ENCODE measurements around the gene DOCK4. TPM values are rescaled to one million over a fixed set of nuclear protein-coding genes. Genes with fewer than 3 reads are reported as not detected.

Gene DOCK4
- polyA plus RNA-seq, 2 of the 4 experiments (the other 2 are of a cell fraction) = 13.7 to 15.7 TPM

GRCh38 chr7:112121318-112121717, 84.9 kb downstream of the DOCK4 start:
- no peak for ATAC-seq
- CTCF ChIA-PET = no interaction called here
- WGBS (ENCODE audit: missing lambda C conversion rate) = 72% methylated on average over 3 of the region's 3 CpGs

GRCh38 chr7:112120696-112121217, 85.4 kb downstream of the DOCK4 start:
- TF ChIP-seq NPAS2 (CRISPR knock-in tag; IDR thresholded peaks at IDR 0.05; ENCODE audit: borderline replicate concordance) (no peak), KDM5A (IDR thresholded peaks at IDR 0.05) (no peak), RFX5 (IDR thresholded peaks at IDR 0.05) (no peak), GATA3 (IDR thresholded peaks at IDR 0.05; ENCODE audit: borderline replicate concordance) (no peak), SREBF2 (IDR thresholded peaks at IDR 0.05) (no peak), HOXA7 (CRISPR knock-in tag; IDR thresholded peaks at IDR 0.05) (no peak), MAZ (IDR thresholded peaks at IDR 0.05; ENCODE audit: borderline replicate concordance, low read depth, low read length) (no peak), TFCP2L1 (CRISPR knock-in tag; IDR thresholded peaks at IDR 0.05) (no peak), RARB (CRISPR knock-in tag; IDR thresholded peaks at IDR 0.05) (no peak), NR3C1 (IDR thresholded peaks at IDR 0.05) (no peak), BHLHE40 (IDR thresholded peaks at IDR 0.05; ENCODE audit: low read depth, low read length) (no peak), MAFK (IDR thresholded peaks at IDR 0.05; ENCODE audit: partially characterized antibody) (no peak), JUNB (IDR thresholded peaks at IDR 0.05) (no peak), NFE2L2 (conservative IDR thresholded peaks at IDR 0.05; ENCODE audit: low read length) (no peak)
- TF ChIP-seq, protein P1, sequence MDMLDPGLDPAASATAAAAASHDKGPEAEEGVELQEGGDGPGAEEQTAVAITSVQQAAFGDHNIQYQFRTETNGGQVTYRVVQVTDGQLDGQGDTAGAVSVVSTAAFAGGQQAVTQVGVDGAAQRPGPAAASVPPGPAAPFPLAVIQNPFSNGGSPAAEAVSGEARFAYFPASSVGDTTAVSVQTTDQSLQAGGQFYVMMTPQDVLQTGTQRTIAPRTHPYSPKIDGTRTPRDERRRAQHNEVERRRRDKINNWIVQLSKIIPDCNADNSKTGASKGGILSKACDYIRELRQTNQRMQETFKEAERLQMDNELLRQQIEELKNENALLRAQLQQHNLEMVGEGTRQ (IDR thresholded peaks at IDR 0.05) = no peak
- TF ChIP-seq, protein P2, sequence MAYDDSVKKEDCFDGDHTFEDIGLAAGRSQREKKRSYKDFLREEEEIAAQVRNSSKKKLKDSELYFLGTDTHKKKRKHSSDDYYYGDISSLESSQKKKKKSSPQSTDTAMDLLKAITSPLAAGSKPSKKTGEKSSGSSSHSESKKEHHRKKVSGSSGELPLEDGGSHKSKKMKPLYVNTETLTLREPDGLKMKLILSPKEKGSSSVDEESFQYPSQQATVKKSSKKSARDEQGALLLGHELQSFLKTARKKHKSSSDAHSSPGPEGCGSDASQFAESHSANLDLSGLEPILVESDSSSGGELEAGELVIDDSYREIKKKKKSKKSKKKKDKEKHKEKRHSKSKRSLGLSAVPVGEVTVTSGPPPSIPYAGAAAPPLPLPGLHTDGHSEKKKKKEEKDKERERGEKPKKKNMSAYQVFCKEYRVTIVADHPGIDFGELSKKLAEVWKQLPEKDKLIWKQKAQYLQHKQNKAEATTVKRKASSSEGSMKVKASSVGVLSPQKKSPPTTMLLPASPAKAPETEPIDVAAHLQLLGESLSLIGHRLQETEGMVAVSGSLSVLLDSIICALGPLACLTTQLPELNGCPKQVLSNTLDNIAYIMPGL (CRISPR knock-in tag; IDR thresholded peaks at IDR 0.05; ENCODE audit: borderline replicate concordance) = no peak
- TF ChIP-seq, protein P3, sequence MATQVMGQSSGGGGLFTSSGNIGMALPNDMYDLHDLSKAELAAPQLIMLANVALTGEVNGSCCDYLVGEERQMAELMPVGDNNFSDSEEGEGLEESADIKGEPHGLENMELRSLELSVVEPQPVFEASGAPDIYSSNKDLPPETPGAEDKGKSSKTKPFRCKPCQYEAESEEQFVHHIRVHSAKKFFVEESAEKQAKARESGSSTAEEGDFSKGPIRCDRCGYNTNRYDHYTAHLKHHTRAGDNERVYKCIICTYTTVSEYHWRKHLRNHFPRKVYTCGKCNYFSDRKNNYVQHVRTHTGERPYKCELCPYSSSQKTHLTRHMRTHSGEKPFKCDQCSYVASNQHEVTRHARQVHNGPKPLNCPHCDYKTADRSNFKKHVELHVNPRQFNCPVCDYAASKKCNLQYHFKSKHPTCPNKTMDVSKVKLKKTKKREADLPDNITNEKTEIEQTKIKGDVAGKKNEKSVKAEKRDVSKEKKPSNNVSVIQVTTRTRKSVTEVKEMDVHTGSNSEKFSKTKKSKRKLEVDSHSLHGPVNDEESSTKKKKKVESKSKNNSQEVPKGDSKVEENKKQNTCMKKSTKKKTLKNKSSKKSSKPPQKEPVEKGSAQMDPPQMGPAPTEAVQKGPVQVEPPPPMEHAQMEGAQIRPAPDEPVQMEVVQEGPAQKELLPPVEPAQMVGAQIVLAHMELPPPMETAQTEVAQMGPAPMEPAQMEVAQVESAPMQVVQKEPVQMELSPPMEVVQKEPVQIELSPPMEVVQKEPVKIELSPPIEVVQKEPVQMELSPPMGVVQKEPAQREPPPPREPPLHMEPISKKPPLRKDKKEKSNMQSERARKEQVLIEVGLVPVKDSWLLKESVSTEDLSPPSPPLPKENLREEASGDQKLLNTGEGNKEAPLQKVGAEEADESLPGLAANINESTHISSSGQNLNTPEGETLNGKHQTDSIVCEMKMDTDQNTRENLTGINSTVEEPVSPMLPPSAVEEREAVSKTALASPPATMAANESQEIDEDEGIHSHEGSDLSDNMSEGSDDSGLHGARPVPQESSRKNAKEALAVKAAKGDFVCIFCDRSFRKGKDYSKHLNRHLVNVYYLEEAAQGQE (IDR thresholded peaks at IDR 0.05) = no peak
- WGBS (ENCODE audit: missing lambda C conversion rate) = 76% methylated on average over 1 of the region's 1 CpG
- Histone ChIP-seq H3K4me2 (no peak overlapping the region), H3K4me3 (no peak overlapping the region), H3K27ac (no peak overlapping the region), H3K4me1 (peaks cover 5% of the 10 kb centered on the region; the same call in 1 of the 3 replicates), H3K9me3 (no peaks in the 10 kb centered on the region)
- ATAC-seq (no peak), DNase-seq (ENCODE audit: low read depth in 1 of 2, low spot score in 1 of 2) (no peak), FAIRE-seq (no peak)
- POLR2A ChIA-PET = no interaction called here
- CTCF ChIA-PET = no interaction called here

More at GRCh38 chr7:112121318-112121717, 84.9 kb downstream of the DOCK4 start:
- Histone ChIP-seq H3K4me2 (no peak overlapping the region), H3K9me3 (no peaks in the 10 kb centered on the region), H3K4me3 (no peak overlapping the region), H3K4me1 (peaks cover 5% of the 10 kb centered on the region; the same call in 1 of the 3 replicates), H3K27ac (no peak overlapping the region)
- no peak for DNase-seq (ENCODE audit: low read depth in 1 of 2, low spot score in 1 of 2)
- TF ChIP-seq FOSB (CRISPR knock-in tag; IDR thresholded peaks at IDR 0.05) (no peak), FOSL2 (IDR thresholded peaks at IDR 0.05) (no peak), FOSL2 (CRISPR knock-in tag; IDR thresholded peaks at IDR 0.05) (no peak), JUN (IDR thresholded peaks at IDR 0.05) (no peak), CBX2 (IDR thresholded peaks at IDR 0.05; ENCODE audit: borderline replicate concordance, low read depth) (no peak), MAFK (IDR thresholded peaks at IDR 0.05; ENCODE audit: partially characterized antibody) (no peak)
- TF ChIP-seq, protein P3 (IDR thresholded peaks at IDR 0.05) = no peak
- TF ChIP-seq, protein P4, sequence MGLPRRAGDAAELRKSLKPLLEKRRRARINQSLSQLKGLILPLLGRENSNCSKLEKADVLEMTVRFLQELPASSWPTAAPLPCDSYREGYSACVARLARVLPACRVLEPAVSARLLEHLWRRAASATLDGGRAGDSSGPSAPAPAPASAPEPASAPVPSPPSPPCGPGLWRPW (IDR thresholded peaks at IDR 0.05) = no peak
- no peak for FAIRE-seq
- POLR2A ChIA-PET = no interaction called here
